Activated naive CD4-positive, alpha-beta T cell treated with anti-CD3 and anti-CD28 coated beads, Interleukin-2, amount 50 U/mL, for 16 hours (primary cell): ENCODE data around the gene LTBR.

ENCODE experiments used
- DNase-seq: peaks from one replicate; pipeline ENCODE4 v3.0.0-alpha.2; 2020

LTBR gene

DNA sequence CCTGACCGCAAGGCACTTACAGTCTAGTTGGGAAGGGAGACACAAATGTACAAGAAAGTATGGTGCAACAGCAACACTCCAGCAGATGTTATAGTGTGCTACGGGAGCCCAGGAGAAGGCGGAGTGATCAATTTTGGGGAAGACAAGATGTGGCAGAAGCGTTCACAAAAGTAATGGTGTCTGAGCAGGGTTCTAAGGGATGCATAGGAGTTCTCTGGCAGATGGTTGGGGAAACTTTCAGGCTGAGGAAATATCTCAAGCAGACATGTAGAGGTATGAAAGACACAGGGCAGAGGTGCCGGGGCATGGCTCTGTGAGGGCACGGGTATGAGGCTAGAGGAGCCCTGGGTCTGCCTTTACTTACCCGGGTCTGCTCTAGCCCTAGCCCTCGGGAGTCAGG, 37.0 kb upstream of the LTBR start:
- no peak for DNase-seq

DNA sequence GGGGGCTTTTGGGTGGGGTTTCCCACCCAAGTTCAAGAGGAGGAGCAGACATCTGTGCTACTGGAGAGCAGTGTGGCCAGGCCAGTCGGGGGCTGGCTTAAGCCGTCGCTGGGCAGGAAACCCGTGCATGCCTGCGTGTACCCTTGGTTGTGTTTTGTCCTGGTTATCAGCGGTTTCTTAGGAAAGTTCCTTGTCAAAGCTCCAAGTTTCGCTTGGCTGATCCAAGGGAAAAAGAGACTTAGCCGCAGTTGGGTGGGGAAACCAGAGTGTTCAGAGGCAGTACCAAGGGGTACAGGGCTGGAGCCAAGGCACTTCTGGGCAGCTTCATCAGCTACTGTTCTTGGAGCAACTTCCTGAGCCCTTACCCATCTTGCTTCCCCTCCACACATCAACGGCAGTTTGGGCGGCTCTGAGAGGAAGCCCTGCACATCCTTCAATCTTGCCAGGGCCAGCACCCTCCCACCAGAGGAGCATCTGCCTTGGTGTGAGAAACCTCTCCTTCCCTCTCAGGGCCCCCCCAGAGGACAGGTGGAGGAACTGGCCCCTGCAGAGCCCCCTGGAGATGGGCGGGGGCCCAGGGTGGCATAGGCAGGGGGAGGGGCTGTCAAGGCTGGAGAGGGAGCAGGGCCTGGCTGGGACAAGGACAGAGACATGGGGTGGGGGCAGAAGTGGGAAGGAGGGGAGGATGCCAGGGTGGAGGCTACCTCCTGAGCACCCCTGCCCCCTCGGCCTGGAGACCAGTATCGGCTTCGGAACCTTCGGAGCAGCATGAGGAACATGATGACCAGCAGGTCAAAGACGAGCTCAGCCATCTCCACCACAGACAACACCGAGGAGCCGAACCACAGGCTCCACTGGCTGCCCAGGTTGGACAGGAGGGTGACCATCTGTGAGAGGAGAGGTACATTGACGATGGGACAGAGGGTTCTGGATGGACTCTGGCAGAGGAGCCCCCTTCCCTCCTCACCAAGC, 36.3 kb upstream of the LTBR start:
- no peak for DNase-seq

DNA sequence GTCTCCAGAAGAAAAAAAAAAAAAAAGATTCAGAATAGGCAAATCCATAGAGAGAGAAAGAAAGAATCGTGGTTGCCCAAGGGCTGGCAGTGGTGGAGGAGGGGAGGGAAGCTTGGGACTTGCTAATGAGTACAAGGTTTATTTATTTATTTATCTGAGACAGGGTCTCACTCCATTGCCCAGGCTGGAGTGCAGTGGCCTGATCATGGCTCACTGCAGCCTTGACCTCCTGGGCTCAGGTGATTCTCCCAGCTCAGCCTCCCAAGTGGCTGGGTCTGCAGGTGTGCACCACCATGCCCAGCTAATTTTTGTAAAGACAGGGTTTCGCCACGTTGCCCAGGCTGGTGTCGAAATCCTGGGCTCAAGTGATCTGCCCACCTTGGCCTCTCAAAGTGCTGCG, 32.3 kb upstream of the LTBR start:
- no peak for DNase-seq

DNA sequence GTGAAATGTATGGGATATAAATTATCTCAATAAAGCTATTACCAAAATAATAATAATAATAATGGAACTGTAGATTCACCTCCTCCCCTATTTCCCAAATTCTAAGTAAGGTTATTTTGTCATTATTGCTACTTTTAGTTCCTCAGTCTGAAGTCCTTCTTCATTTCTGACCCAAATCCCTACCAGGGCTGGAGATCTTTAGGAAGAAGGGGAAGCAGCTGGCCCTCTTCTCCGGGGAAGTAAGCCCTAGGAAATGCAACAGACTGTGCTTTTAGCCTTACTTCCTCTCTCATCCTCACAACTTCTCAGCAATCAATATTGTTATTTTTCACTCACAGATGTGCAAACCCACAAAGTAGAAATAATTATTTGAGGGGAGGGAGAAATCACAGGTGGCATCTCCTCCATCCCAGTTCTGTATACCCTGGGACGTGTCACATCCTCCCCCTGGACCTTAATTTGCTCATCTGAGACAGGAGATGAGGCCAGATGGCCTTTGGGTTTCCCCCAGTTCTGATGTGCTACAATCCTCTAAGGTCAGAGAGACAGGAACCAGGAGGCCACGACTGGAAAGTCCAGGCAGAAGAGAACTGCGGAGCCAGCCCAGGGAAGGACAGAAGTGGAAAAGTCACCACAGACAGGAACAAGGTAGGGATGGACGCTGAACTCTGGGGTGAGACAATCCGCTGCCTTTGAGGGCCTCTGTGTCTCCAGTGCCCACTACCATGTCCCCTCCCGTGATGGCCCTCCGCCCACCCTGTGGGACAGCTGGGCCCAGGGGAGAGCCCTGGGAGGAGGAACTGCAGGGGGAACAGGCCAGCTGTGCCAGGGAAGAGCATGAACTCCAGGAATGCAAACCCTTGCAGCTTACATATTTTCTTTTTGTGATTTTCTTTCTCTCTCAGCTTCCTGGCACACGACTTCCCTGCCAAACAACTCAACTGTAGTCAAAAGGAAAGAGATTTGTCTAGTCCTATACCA, 31.5 kb upstream of the LTBR start:
- no peak for DNase-seq

DNA sequence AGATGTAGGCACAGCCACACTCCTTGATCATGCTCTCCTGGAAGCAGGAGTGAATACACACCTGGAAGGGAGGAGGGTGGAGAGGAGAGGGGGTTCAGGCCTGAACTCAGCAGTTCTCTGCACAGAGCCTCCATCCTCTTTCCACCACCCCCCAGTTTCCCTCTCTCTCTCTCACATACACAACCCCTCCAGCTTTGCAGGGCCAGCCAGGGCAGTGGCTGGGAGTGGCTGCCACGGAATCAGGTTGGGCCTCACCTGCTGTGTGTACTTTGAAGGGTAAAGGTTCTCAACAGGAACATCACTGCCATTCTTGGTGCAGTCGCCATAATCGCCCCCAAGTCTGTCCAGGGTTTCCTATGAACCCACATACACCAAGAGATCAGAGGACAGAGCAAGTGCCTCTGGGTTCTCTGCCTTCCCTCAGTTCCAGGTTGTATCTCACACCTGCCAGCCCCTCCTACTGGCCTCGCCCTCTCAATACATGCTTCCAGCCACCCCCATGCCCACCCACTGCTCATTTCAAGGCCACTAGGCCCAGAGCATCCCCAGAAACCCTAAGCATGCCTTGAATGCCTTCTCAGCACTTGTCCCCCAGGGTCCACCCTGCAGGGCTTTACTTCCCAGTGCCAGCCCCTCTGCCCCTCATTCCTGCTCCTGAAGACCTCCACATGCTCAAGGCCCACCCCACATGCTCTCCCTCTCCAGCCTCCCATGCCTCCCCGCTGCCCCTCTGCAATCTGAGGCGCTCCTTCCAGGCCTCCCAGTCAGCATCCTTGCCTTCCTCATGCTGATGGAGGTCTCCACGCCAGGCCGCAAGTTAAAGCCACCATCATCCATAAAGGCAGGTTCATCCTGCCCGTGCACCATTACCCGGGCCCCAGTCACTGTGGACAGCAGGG, 29.2 kb upstream of the LTBR start:
- no peak for DNase-seq

DNA sequence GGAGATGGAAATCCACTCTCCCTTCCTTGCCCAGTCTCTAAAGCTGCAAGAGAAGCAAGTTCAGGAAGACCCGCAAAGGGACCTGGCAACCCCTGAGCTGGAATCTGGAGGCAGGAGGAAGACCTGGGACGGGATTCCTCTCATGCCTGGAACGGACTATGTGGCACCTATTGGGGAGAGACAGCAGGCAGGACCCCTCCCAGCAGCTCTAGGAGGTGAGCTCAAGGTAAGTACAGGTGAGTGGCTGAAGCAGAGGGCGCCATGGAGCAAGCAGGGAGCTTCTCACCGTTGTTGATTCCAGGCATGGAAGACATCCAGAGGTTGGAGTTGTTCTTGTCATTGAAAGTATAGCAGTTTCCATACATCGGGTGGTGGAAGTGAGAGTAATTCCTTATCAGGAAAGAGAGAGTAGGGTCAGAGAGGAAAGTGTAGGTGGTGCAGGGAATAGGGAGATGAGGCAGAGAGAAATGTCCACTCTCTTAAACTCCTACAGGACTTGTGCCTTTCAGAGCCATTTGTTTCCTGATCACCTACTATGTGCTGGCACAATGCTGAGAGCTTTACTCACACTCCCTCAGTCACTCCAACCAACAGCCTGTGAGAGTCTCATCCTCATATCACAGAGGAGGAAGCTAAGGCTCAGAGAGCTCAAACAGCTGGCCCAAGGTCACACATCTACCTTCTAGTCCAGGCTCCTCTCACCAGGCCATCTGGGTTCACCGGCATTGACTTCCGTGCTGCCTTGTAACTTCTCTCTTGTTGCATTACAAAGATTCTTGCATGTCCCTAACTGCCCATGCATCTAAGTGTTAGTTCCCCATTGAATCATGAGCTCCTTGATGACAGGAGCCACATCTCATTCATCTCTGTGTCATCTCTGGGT, 28.2 kb upstream of the LTBR start:
- DNase-seq: no peak

DNA sequence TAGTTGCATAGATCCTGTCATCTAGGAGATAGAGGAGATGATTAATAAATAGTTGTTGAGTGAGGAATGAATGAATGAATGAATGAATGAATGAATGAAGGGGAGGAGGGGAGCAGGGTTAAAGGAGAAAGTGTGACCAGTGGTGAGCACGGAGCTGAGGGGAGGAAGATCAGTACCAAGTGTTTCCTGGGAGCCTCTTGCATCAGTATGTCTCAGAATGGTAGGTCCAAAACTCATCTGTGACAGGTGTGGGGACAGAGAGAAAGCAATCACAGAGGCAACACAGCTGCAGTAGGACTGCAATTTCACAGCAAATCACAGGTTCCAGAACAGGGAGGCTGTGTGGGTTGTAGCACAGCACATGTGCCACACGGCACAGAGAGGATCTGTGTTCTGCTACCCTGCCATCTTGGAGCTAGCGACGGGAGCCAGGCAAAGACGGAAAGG, 27.6 kb upstream of the LTBR start:
- no peak for DNase-seq

DNA sequence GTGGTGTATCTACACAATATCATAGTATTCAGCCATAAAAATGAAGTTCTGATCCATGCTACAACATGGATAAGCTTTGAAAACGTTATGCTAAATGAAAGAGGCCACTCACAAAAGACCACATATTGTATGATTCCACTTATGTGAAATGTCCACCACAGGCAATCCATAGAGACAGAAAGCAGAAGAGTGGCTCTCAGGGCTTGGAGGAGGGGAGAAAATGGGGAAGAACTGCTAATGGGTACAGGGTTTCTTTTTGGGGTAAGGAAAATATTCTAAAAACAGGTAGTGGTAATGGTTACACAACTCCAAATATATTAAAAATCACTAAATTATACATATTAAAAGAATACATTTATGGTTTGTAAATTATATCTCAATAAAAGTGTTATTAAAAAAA, 25.1 kb upstream of the LTBR start:
- no peak for DNase-seq

DNA sequence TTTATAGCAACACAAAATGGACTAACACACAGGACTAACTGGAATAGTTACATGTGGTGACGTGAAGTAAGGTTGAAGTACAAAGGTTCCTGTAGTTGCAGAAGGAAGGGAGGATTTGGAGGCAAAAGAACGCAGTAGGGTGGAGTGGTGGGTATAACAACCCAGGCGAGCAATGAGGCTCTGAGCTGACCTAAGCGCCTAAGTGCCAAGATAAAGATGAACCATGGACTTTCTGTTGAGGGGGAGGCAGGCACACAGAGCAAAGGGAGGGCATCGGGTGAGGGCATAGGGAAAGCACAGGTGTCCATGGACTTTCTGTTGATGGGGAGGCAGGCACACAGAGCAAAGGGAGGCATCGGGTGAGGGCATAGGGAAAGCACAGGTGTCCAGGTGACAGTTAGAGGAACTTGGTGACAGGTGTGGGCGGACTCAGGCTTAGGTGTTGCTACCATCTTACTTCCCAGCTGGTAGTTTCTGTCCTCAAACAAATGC, 23.8 kb upstream of the LTBR start:
- no peak for DNase-seq

DNA sequence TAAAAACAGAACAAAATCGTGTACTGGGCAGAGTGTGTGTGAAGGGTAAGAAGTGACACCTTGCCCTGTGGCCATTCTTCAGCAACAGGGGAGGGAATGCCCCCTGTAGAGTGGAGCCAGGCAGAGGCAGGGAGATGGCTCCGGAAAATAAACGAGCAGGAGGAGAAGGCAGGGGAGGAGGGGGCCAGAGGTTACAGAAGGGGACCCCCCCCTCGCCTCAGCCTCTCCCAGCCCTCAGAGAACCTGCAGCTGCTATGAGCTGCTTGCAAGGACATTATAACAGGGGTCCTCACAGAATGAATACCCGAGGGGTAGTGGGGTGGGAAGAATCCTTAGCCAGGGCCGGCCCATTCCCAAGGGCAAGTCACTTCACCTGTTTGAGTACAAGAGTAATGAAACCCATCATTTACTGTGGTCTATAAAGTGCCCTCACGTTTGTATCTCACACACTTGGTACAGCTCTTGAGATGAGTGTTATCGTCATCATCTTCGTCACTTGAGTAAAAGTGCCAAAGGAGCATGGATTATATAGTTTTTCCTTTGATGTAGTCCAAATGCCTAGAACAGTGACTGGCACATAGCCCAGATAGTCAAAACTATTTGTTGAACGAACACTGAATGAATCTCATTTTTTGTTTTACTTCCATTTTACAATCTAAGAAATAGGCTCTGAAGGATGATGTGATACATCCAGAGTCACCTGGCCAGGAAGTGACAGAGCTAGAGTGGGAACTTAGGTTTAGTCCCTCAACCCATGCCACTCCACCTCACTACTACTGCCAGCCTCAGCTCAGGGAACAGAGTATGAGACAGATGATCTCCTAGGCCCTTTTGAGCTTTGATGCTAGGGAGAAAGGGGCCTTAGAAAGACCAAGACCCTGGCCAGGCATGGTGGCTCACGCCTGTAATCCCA, 23.1 kb upstream of the LTBR start:
- DNase-seq: no peak

DNA sequence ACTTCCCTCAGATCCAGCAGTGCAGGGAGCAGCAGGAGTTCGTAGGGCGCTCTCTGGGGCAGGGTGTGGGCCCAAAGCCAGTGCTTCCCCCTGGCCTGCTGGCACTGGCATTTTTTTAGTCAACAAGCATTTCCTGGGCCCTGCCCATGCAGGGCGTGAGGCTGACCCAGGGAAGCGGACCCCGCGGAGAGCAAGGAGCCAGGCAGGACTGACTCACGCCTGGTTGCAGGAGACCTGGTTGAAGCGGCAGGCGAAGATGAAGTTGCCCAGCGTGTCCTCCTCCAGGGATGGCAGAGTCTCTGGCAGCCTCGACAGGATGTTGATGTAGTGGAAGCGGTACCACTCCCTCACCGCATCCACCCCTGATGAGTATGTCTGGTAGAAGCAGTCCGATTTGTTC, 22.1 kb upstream of the LTBR start:
- DNase-seq: peak; percentile 28

DNA sequence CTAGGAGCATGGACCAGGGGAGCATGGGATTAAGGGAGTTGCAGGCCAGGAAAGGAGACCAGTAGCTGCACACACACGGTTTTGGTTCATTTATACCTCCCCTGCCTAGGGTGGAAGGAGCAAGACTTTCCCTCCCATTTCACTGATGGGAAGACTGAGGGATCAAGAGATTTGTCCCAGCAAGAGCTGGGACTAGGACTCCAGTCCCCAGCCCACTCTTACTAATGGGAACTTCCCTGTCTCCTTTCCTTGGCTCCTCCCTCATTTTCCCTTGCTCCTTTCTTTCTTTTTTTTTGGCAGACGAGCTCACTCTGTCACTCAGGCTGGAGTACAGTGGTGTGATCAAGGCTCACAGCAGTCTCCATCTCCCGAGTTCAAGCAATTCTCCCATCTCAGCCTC, 21.6 kb upstream of the LTBR start:
- DNase-seq: no peak

DNA sequence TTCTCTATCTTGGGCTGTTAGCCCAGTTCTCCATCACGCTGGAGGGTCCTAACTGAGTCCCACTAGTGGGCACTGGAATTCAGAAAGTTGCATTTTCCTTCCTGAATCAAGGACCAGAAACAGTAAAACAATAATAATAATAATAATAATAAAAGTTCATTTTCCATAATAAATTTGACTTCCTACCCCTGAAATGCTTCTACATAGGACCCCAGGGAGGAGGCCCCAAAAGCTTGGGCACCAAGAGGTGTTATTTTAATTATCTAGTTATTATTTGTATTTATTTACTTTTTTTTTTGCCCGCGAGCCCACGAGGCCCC, 21.0 kb upstream of the LTBR start:
- DNase-seq: no peak

DNA sequence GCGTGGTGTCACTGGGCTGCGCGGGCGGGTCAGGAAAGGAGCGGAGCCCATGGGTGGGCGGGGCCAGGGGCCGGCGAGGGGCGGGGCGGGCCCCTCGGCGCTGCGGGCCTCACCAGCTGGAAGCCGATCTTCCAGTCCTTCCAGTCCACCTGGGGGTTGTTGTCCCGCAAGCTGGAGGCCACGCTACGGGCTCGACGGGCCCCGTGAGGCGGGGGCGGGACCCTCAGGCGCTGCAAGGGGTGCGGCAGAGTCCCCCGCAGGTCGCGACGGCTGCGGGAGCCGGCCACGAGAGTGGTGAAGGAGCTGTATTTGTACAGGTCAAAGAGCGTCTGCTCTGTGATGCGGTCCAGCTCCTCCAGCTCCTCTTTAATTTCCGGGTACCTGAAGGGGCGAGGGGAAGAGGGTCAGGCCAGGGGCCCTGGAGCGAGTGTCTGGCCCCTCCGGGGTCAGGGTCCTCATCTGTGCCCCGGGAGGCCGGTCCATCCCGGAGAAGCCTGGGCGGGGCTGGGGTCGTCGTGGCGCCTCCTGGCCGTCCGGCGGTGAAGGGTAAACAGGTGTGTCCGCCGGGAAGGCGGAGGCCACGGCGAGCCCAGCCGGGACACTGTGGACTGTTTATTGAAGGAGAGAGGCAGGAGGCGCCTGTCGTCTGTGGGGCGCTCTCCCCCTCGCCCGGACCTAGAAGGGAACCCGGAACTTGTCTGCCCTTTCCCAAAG, 20.5 kb upstream of the LTBR start:
- peak; percentile 73 for DNase-seq

DNA sequence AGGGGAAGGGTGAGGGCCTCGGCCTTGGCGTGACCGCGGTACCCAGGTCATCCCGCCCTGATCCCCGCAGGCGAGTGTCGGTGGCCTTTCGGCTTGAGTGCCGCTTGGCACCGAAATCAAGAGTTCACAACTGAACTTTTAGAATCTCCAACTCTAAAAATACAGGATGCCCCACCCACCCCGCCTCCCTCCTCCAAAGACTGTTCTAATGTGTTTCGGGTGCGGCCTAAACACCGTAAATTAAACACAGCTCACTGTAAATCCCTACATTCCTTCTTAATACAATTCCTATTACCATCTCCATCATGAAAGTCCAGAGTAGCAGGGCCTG, 20.0 kb upstream of the LTBR start:
- DNase-seq: peak; percentile 38

DNA sequence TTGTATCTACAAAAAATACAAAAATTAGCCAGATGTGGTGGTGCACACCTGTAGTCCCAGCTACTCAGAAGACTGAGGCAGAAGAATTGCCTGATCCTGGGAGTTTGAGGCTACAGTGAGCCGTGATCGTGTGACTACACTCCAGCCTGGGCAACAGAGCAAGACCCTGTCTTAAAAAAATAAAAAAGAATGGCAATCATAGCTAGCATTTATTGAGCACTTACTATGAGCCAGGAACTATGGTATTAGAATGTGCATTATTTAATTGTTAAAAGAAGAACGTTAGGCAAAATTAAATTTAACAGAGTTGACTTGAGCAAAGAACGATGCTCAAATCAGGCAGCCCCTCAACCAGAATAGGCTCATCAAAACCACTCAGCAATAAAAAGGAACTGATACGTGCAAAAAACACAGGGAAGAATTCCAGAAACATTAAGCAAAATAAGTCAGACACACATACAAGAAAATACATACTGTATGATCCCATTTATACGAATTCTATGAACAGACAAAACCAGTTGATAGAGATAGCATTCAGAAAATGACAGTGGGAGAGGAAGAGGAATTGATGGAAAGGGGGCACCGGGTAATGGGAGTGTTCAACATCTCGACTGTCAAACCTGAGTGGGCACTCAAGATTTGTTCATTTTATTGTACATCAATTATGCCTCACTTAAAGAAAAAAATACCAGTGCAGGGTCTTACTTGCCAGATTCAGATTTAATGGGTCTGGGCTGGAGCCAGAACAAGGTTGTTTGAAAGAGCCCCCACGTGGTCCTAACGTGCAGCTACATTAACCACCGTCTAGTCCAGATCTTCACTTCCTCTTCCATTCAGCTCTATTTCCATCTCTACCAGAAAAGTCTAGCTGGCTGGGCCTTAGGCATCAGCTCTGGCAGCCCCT, 16.6 kb upstream of the LTBR start:
- peak; percentile 39 for DNase-seq

DNA sequence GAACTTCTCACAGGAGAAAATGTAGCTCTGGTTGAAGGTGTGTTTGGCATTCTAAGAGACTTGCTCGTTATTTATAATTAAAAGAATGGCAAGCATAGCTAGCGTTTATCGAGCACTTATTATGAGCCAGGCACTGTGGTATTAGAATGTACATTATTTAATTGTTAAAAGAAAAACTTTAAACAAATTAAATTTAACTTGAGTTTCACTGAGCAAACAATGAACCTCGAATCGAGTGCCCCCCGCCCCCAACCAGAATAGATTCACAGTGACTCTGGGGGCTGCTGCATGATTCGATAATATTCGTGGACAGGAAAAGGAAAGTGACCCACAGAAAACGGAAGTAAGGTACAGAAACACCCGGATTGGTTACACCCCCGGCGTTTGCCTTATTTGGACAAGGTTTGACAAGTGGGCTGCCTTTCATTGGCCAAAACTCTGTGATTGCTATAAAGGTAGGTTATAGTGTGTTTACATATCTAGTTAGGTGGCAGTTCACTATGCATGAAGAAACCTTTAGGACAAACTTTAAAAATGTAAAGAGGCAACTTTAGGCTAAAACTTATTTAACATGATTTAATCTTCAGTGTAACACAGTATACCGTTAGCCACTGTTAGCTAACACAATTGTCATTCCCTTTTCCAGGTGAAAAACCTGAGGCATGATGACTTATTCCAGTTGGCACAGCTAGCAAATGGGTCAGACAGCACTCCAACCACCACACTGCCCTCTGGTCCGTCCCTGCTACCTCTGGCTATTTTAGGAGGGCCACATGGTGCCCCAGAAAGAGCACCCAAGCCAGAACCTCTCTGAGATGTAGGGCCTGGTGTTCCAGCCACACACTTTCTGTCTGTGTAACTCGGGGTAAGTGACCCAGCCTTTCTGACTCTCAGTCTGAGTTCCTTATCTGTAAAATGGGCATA, 15.7 kb upstream of the LTBR start:
- DNase-seq: no peak
